Femur (tissue), 1 donor: ENCODE results near the gene ISG15.
A peak's percentile ranks its signal among the peaks of the same experiment; 100 is the strongest.
"Not testable (repeated sequence)": the region's sequence is repeated elsewhere in the genome, so short reads cannot be mapped to it uniquely, and the experiment has no call there.

Source experiments
- DNase-seq: peaks from one replicate; pipeline ENCODE4 v3.0.0-alpha.2; 2017

The ISG15 gene

DNA sequence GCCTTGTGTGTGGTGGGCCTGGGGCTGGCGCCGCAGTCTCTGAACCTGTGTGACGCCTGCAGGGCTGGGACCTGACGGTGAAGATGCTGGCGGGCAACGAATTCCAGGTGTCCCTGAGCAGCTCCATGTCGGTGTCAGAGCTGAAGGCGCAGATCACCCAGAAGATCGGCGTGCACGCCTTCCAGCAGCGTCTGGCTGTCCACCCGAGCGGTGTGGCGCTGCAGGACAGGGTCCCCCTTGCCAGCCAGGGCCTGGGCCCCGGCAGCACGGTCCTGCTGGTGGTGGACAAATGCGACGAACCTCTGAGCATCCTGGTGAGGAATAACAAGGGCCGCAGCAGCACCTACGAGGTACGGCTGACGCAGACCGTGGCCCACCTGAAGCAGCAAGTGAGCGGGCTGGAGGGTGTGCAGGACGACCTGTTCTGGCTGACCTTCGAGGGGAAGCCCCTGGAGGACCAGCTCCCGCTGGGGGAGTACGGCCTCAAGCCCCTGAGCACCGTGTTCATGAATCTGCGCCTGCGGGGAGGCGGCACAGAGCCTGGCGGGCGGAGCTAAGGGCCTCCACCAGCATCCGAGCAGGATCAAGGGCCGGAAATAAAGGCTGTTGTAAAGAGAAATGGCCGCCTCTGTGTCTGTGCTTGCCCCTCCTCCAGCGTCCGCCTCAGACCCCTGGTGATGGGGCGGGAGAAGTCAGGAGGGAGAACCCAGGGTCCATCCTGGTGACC, 788 bp downstream of the ISG15 start:
- DNase-seq, result peak; percentile 50

DNA sequence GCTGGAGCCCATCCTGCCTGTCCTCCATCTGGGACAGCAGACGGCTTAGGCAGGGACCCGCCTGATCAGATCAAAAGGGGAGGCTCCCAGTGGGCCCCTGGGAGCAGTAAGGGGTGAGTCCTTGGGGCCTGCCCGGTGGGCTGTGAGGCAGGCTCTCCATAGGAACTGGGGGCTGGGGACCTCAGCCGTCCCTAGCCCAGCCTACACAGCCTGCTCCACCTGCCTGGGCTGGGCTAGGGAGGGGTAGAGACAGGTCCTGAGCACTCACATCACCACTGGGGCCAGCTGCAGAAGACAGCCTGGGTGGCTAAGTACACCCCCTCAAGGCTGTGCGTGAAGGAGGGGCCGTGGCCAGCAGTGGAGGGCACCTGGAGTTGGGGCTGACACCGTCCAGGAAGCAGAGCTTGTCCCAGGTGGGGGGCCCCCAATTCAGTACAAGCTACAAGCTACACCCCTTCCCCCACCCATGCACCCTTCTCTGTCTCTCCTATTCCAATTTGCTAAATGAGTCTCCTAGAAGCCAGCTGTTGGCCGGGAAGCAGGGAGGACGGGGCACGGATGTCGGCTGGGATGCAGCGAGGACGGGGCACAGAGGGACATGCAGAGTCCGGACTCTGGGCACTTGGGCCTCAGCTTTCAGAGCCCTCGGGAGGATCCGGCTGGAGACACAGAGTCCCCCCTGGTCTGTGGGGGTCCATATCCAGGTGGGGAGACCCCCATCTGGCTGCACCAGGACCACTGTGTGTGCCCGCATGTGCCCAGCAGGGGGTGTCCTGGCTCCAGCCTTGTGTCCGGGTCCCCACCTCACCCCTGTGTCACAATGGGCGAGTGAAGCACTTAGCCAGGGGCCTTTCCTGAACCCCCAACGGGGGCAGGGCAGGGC, 1.7 kb downstream of the ISG15 start:
- no peak for DNase-seq

DNA sequence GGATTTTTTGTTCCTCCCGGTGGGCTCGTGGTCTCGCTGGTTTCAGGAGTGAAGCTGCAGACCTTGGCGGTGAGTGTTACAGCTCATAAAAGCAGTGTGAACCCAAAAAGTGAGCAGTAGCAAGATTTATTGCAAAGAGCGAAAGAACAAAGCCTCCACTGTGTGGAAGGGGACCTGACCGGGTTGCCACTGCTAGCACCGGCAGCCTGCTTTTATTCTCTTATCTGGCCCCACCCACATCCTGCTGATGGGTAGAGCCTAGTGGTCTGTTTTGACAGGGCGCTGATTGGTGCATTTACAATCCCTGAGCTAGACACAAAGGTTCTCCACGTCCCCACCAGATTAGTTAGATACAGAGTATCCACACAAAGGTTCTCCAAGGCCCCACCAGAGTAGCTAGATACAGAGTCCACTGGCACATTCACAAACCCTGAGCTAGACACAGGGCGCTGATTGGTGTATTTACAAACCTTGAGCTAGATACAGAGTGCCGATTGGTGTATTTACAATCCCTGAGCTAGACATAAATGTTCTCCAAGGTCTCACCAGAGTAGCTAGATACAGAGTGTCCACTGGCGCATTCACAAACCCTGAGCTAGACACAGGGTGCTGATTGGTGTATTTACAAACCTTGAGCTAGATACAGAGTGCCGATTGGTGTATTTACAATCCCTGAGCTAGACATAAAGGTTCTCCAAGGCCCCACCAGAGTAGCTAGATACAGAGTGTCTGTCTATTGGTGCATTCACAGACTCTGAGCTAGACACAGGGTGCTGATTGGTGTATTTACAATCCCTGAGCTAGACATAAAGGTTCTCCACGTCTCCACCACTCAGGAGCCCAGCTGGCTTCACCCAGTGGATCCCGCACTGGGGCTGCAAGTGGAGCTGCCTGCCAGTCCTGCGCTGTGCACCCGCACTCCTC, 4.4 kb downstream of the ISG15 start:
- DNase-seq, result not testable (repeated sequence)

DNA sequence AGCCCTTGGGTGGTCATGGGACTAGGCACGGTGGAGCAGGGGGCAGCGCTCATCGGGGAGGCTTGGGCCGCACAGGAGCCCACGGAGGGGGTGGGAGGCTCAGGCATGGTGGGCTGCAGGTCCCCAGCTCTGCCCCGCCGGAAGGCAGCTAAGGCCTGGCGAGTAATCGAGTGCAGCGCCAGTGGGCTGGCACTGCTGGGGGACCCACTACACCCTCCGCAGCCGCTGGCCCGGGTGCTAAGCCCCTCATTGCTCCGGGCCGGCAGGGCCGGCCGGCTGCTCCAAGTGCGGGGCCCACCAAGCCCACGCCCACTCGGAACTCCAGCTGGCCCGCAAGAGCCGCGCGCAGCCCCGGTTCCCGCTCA, 5.0 kb downstream of the ISG15 start:
- not testable (repeated sequence) for DNase-seq

DNA sequence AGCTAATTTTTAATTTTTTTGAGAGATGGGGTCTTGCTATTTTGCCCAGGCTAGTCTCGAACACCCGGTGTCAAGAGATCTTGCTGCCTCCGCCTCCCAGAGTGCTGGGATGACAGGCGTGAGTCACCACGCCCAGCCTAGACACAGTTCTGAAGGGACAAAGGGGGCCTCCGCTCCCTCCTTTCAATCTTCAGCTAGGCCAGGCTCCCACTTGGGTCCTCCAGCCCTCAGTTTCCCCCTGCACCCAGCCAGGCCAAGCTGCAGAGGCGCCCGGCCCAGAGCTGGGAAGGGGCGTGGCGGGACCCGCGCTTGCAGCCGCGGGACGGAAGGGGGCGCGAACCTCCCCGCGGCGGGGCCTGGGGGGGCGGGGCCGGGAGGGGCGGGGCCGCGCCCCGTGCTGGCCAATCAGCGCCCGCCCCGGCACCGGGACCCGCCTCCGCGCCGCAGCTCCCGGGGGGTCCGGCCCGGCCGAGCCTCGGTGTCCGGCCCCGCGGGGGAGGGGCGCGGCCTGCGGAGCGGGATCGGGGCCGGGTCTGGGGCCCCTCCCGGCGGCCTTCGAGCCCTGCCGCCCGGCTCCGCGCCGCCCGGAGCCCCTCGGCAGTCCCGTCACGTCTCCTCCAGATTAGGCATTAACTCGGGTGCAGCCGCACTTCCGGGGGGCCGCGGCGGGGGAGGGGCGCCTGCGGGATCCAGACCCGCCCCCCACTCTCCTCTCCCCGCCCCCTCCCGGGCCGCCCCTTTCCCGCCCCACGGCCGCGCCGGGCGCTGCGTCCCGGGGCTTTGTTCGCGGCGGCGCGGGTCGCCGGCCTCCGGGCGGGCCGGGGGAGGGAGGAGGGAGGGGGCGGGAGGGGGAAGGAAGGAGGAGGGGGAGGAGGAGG, 6.1 kb downstream of the ISG15 start:
- DNase-seq, result peak; percentile 90

DNA sequence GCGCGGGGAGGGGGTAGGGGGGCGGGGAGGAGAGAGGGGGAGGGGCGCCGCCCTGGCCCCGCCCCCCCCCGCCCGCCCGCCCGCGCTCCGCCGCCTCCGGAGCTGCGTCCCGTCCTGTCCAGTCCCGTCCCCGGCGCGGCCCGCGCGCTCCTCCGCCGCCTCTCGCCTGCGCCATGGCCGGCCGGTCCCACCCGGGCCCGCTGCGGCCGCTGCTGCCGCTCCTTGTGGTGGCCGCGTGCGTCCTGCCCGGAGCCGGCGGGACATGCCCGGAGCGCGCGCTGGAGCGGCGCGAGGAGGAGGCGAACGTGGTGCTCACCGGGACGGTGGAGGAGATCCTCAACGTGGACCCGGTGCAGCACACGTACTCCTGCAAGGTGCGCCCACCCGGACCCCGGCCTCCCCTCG, 6.7 kb downstream of the ISG15 start, which contains the start of gene AGRN:
Gene AGRN, plus strand, starts transcription at position 121 of the 405 bp plus-strand sequence. Its CDS starts 53 bp downstream, at position 174.
- DNase-seq, result no peak

DNA sequence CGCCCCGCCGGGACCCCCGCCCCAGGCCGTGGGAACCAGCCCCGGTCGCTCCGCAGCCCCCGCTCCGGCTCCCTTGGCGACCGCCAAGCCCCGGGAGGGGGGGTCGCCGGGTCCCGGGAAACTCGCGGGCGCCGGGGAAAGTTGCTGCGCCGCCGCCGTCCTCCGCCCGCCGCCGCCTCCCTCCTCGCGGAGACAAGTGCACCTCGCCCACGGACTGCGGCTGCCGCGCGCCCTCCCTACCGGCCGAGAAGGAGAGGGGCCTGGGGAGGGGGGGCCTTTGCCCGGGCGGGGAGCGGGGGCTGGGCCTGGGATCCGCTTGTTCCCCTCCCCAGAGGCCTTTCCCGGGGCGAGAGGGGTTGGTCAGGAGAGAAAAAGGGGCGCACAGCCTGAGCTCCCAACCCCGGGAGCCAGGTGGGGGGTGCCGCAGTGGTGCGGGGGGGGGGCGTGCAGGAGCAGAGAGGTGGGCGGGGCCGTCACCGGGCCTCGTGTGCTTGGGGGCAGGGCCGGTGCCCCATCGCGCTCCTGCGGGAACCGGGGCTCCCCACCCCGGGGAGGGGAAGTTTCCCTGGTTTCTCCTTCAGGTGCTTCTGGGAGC, 7.2 kb downstream of the ISG15 start:
- no peak for DNase-seq

DNA sequence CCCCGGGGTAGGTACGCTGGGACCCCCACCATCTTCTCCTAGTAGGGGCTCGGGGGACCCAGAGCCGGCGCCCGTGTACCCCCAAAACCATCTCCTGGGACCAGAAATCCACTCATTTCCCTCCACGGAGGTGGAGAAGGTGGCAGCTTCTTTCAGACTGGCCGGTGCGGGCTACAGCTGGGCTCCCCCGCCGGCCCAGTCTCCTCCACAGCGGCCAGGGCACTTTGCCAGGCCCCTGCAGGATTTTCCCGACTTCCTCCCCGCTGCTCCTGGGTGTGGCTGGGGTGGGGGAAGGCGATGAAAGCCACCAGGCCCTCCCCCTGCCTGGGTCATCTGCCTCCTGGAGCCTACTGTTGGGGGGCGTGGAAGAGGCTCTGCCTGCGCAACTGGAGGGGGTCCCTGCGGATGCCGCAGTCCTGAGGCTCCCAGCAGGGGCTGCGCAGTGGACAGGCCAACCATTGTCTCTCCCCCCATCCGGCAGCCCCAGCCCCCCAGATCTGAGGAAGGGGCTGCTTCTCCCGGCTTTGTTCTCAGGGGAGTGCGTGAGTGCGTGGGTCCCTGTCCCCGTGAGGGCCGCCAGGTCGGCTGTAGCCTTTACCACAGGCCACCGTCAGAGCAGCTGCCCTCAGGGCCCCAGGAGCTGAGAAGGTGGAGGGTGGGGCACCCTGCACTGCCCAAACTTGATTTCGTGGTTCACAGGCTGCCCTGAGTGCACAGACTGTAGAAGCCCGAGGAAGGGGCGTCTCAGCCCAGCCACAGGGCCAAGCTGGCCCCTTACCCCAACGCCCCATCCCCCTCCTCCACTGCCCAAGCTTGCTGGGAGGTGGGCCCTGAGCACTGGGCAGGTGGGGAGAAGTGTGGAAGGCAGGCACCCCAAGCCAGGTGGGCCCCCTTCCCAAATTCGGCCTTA, 8.0 kb downstream of the ISG15 start:
- DNase-seq, result peak; percentile 85

DNA sequence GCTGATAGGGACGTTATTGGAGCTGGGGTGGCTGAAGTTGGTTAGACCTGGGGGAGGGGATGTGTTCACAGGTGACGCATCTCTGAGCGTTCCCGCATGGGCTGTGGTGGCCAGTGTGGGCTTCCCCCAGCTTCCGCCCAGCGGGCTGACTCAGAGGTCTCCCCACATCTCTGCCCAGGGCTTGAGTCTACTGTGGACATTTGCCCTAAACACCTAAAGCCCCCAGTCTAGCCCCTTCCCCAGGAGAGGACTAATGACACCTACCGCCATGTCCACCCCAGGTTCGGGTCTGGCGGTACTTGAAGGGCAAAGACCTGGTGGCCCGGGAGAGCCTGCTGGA, 8.6 kb downstream of the ISG15 start:
- no peak for DNase-seq

DNA sequence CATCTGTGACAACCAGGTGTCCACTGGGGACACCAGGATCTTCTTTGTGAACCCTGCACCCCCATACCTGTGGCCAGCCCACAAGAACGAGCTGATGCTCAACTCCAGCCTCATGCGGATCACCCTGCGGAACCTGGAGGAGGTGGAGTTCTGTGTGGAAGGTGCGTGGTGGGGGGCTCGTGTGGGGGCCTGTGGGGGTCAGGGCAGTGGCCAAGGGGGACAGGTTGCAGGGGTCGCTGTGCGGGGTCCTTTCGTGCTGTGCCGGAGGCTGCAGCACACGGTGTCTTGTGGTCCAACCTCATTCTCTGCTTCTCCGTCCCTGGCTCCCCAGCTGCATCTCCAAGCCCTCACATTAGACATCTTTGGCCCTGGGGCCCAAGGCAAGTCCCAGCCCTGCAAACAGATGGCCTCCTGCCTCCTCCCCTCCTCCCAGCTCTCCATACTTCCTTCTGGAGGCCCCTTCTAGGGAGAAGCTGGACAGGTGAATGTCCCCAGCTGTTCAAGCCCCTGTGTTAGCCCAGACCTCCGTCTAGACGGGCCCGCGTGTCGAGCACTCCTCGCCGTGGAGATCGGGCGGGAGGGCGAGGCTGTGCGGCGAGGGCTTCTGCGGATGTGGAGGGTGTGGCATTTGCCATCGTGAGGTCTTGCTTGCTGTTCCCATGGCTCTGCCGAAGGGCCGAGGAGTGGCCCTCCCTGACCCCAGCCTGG, 9.2 kb downstream of the ISG15 start:
- no peak for DNase-seq

DNA sequence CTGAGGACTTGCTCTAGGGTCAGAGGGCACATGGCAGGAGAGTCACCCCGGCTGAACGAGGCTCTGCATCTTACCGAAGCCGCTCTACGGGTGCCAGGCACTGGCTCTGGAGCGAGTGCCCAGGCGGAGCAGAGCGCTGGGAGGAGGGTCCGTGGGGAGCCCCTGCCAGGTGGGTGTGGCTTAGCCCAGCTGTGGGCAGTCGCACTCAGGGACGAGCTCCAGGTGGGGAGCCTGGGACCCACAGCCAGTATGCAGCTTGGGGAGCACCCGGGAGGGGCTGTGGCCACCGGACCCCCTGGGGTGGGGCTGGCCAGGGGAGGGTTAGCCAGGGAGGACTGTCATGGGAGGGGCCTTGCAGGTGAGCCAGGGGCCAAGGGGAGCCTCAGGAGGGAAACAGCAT, 10.4 kb downstream of the ISG15 start:
- DNase-seq, result no peak

DNA sequence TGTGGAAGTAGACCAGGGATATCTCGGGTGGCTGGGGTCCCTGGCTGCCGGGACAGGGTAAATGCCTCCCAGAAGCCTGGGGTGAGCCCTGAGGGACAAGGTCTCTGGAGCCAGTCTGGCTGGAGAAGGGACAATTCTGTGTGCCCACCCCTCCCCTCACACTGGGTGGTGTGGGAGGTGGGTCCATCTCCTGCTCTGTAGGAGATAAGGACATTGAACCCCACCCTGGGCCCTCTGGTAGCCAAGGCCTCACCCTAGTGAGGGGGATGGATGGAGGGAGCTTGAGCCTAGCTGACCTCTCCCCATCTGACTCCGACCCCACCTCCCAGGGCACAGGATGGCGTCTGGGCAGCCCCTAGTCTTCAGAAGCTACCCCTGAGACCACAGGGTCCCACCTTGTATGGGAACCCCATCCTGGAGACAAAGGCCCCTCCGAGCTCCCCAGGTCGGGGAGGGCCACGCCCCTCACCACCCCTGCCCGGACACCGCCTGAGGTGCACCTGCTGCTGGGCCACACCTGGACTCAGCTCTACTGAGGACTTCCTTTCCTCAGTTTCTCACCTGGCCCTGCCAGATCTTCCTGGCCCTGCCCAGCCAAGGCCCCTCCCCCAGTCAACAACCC, 11.0 kb downstream of the ISG15 start:
- no peak for DNase-seq

DNA sequence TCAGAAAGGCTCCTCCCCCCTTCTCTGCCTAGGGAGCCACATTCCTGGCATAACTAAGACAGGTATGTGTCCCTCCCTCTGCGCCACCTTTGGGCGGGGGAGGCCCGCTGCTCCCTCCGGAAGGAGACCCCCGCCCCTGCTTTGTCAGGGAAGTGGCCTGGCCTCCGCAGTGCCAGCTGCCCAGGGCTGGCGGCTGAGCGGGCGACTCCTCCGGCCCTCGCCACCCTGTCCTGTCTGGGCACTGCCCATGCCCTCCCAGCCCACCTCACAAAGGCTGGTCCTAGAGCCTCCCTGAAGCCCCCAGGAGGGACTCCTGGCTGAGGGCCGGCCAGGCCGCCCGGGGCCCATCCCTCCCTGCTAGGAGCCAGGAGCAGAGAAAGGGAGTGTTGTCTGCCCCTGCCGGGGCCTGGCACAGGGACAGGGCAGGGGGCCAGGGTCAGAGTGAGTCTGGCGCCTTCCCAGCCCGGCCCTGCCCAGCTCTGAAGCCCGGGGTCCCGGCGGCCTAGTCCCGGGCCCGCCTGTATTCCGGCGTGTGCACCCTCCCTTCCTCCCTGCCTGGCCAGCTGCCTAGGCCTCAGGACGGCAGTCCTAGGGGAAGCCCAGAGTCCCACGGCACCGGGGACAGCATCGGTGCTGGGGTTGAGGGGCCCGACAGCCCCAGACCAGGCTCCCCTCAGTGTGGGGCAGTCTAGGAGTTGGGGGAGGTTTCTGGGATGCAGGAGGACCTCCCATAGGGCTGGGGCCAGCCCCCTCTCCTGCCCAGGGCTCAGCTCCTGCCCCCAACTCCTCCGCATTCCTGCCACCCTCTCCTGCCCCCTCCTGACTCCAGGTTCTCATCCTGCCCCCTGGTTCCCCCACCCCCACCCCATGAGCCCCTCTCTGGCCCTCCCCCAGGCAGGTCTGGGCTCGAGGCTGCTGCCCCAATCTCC, 11.7 kb downstream of the ISG15 start:
- DNase-seq, result no peak

DNA sequence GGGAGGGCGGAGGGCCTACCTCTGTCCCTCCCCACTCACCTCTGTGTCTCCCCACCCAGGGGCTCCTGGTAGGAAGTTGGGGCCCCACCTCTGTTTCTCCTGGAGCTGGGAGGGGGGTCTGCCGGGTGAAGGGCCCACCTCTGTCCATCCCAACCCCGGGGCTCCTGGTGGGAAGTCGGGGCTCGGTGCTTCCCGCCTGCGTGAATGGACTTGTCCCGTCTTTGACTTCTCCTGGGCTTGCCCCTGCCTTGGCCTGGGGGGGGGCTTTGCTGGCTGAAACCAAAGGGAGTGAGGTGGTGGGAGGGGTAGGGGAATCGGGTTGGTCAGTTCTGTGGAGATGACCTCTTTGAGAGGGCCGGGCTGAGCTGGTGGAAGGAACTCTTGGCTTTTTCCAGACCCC, 12.4 kb downstream of the ISG15 start:
- DNase-seq, result no peak

DNA sequence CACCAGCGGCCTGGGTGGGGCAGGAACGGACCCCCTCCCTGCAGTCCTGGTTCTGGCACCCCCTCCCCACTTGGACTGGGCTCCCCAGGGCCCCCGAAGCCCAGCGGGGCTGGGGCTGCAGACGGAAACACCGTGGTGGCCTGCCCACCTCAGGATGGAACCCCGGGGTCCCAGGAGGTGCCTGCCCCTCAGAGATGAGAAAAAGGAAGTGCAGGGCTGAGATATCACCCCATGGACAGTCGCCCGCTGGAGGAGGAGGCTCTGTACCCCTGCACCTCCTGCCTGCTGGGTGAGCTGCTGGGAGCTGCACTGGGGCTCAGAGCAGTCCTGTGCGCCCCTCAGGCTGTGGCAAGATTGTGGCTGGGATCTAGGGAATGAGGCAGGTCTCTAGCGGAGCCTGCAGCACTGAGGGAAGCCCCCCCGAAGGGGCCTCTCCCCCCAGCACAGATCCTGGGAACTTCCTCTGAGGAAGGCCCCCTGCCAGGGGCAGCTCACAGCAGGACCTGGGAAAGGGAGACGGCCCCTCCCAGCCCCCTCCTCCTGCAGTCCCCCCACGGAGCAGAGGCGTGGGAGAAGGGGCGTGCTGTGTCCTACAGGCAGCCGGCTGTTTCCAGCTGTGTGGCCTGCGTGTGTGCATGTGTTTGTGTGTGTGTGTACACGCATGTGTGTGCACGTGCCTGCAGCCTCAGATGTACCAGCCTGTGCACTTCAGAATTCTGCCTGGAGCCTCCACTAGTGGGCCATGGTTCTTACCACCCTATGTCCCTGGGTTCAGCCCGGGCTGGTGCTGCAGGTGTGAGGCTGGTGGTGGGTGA, 13.5 kb downstream of the ISG15 start:
- DNase-seq, result no peak

DNA sequence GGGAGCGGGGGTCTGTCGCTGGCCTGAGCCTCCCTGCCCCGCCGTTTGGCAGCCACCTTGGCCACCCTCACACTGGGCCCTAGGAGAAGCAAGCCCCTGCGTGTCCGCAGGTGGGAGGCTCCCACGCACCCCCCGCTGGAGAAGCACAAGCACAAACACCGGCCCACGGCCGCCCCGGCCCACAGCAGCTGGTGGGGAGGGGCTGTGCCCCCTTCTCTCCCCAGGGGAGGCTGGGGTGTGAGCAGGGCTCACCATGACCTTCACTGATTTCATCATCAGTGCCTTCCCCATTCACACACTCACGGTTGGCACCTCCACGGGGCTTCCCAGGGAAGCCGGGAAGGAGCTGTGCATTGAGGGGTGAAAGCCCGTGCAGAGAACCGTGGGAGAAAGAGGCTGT, 14.5 kb downstream of the ISG15 start:
- no peak for DNase-seq
